A673 (cell line): Measurements from ENCODE around the gene MSRB1. TPM values are rescaled to one million over a fixed set of nuclear protein-coding genes. Genes with fewer than 3 reads are reported as not detected.

Experiments used
- BruUV-seq: library from RNA; stranded (reverse); fragments of 400-500 nt; replicated peaks from 2 replicates; lab custom pipeline; 2021; lab: Mats Ljungman, UMichigan
- CTCF ChIA-PET: fragments of 300-600 bp; sonication (Branson Sonifier 250); formaldehyde crosslinking; loops from one replicate; lab custom pipeline; 2022; ENCODE audit warnings: antibody characterized with exemption; lab: Charles Lee
- POLR2A ChIA-PET: fragments of 300-600 bp; sonication (Branson Sonifier 250); formaldehyde crosslinking; loops from one replicate; lab custom pipeline; 2022; ENCODE audit warnings: antibody characterized with exemption; ENCODE audit not compliant: low non-redundant PET; lab: Charles Lee
- DNase-seq: peaks from one replicate; pipeline ENCODE4 v3.0.0-alpha.2; 2015; ENCODE audit warnings: low spot score
- H3K27ac ChIP-seq: fragments of 200-600 bp; sonication (generic); 2 replicates; pipeline ENCODE4 v1.5.1; 2016; ENCODE audit warnings: mixed run types, low read depth, mild to moderate bottlenecking, mixed read lengths, antibody characterized with exemption, low read length; ENCODE audit not compliant: poor library complexity, severe bottlenecking
- H3K27me3 ChIP-seq: fragments of 200-600 bp; sonication (generic); replicated peaks from 2 replicates; pipeline ENCODE4 v1.6.1; 2017; ENCODE audit warnings: mixed run types, low read depth, mild to moderate bottlenecking, mixed read lengths, antibody characterized with exemption, low read length; ENCODE audit not compliant: insufficient read depth, poor library complexity
- H3K36me3 ChIP-seq: fragments of 200-600 bp; sonication (generic); 2 replicates; pipeline ENCODE4 v1.6.1; 2016; ENCODE audit warnings: mixed run types, mild to moderate bottlenecking, mixed read lengths, antibody characterized with exemption, low read length; ENCODE audit not compliant: insufficient read depth, poor library complexity, severe bottlenecking
- H3K4me1 ChIP-seq: fragments of 200-600 bp; sonication (generic); 2 replicates; pipeline ENCODE4 v1.6.1; 2017; ENCODE audit warnings: mixed run types, mild to moderate bottlenecking, mixed read lengths, antibody characterized with exemption, low read length; ENCODE audit not compliant: insufficient read depth, poor library complexity, severe bottlenecking
- H3K4me3 ChIP-seq: fragments of 200-600 bp; sonication (generic); 2 replicates; pipeline ENCODE4 v1.5.1; 2016; ENCODE audit warnings: low read depth, mixed run types, mild to moderate bottlenecking, mixed read lengths, low read length; ENCODE audit not compliant: poor library complexity, severe bottlenecking
- H3K9me3 ChIP-seq: fragments of 200-600 bp; sonication (generic); 2 replicates; pipeline ENCODE4 v1.6.1; 2016; ENCODE audit warnings: mixed run types, low read depth, mild to moderate bottlenecking, mixed read lengths, antibody characterized with exemption, low read length; ENCODE audit not compliant: poor library complexity, severe bottlenecking
- EZH2 ChIP-seq: fragments of 200-600 bp; sonication (generic); IDR thresholded peaks from 2 replicates; pipeline ENCODE4 v1.6.1; 2017; ENCODE audit warnings: borderline replicate concordance, low read depth, mild to moderate bottlenecking, mixed read lengths, antibody characterized with exemption, low read length; ENCODE audit not compliant: poor library complexity, severe bottlenecking
- intact Hi-C: fragments of 100-400 bp; cut with micrococcal nuclease; formaldehyde crosslinking; loops from one replicate; pipeline ENCODE4 v1.10.0; 2022; ENCODE audit not compliant: unreplicated experiment
- total RNA-seq: library from RNA; stranded (reverse); gene quantifications from 2 replicates; pipeline ENCODE4 v1.2.3, GENCODE V29; 2021
- TF ChIP-seq, protein P1 (sequence below): fragments of 300-800, 200-600 bp; sonication (generic); conservative IDR thresholded peaks from 2 replicates; pipeline ENCODE4 v1.5.1; 2017; ENCODE audit warnings: low read depth, mild to moderate bottlenecking, antibody characterized with exemption, low read length, moderate library complexity, mixed read lengths

MSRB1 gene
- total RNA-seq, 1 experiment from 2014 or later, result 17.7 TPM

GRCh38 chr16:1911467-1912214 lies 31.4 kb downstream of the MSRB1 start:
- Histone ChIP-seq H3K27ac (no peak overlapping the region), H3K36me3 (no peaks in the 10 kb centered on the region), H3K4me3 (no peak overlapping the region), H3K9me3 (no peaks in the 10 kb centered on the region), H3K27me3 (peaks cover 14% of the 10 kb centered on the region), H3K4me1 (no peaks in the 10 kb centered on the region)
- intact Hi-C loops, result no loop called here
- POLR2A ChIA-PET, result interaction anchor here (0.7 kb wide), 1 partner anchor 15 kb away, joined by 15 read pairs; no protein-coding TSS in a partner anchor
- no peak for DNase-seq
- CTCF ChIA-PET, result no interaction called here
- BruUV-seq, result no TSS peak
- TF ChIP-seq EZH2, result no peak
- TF ChIP-seq, protein P1, sequence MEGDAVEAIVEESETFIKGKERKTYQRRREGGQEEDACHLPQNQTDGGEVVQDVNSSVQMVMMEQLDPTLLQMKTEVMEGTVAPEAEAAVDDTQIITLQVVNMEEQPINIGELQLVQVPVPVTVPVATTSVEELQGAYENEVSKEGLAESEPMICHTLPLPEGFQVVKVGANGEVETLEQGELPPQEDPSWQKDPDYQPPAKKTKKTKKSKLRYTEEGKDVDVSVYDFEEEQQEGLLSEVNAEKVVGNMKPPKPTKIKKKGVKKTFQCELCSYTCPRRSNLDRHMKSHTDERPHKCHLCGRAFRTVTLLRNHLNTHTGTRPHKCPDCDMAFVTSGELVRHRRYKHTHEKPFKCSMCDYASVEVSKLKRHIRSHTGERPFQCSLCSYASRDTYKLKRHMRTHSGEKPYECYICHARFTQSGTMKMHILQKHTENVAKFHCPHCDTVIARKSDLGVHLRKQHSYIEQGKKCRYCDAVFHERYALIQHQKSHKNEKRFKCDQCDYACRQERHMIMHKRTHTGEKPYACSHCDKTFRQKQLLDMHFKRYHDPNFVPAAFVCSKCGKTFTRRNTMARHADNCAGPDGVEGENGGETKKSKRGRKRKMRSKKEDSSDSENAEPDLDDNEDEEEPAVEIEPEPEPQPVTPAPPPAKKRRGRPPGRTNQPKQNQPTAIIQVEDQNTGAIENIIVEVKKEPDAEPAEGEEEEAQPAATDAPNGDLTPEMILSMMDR, result no peak

DNA sequence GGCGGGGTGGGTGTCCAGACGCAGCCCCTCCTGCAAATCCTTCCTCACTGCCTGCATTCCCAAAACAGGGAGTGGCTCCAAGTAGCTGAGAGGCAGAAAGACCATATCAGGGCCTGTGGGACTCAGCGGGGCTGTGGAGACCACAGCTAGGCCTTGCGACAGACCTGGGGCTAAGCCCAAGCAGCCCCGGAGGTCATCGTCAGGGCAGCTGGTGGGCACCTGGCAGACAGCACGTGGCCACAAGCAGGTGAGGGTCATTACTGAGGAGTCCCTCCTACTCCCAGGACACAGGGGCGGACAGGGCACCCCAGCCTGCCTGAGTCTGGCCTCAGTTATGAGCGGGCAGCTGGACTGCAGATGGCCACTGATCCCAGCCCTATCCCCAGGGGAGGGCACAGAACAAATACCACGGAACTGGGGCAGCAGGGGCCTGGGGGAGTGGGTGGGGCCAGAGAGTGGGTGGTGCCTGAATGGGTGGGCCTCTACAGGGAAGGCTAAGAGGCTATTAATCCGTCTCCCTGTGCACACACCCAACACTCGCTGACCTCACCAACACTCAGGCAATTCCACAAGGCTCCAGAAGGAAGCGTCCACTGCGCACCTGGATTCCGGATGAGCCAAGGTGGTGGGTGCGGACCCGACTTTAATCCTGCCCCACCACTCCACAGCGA lies 33.3 kb downstream of the MSRB1 start:
- CTCF ChIA-PET, result no interaction called here
- no peak overlapping the region for H3K4me3 ChIP-seq
- H3K27ac ChIP-seq, result no peak overlapping the region
- DNase-seq, result no peak
- TF ChIP-seq, protein P1, result no peak
- TF ChIP-seq EZH2, result no peak
- H3K36me3 ChIP-seq, result no peaks in the 10 kb centered on the region
- intact Hi-C loops, result no loop called here
- H3K4me1 ChIP-seq, result no peaks in the 10 kb centered on the region
- no peaks in the 10 kb centered on the region for H3K27me3 ChIP-seq
- no TSS peak for BruUV-seq
- POLR2A ChIA-PET, result no interaction called here
- no peaks in the 10 kb centered on the region for H3K9me3 ChIP-seq

DNA sequence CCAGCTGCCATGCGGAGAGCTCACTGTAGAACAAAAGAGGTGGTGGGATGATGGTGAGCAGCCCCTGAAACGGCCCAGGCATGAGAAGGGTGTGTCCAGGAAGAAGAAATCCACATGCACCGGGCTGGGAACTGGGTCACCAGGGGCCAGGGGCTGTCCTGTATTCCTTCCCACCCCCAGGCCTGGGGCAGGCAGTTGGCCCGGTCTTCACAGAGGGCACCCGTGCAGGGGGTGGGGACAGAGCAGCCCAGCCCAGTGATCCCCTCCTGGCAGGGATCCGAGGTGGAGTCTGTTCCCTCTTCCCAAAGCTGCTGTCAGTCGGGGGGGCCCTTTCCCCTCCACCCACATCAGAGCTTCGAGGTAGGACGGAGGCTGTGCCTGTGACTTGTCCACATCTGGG lies 34.0 kb downstream of the MSRB1 start:
- H3K27ac ChIP-seq, result no peak overlapping the region
- DNase-seq, result no peak
- H3K4me1 ChIP-seq, result no peaks in the 10 kb centered on the region
- TF ChIP-seq, protein P1, result no peak
- H3K36me3 ChIP-seq, result no peaks in the 10 kb centered on the region
- ChIA-PET CTCF (no interaction called here), POLR2A (no interaction called here)
- no peak overlapping the region for H3K4me3 ChIP-seq
- H3K27me3 ChIP-seq, result no peaks in the 10 kb centered on the region
- no TSS peak for BruUV-seq
- intact Hi-C loops, result no loop called here
- H3K9me3 ChIP-seq, result no peaks in the 10 kb centered on the region
